MM.1S (cell line): Measurements from ENCODE around the gene STRIT1.

ENCODE experiments used
- EZH2 ChIP-seq: fragments of 300-600 bp; sonication (generic); optimal IDR thresholded peaks from 2 replicates; pipeline ENCODE3; 2017; ENCODE audit warnings: low read depth, mild to moderate bottlenecking, antibody characterized with exemption, low read length, mixed read lengths
- TF ChIP-seq, protein P1 (sequence below): fragments of 300-600 bp; sonication (generic); IDR thresholded peaks from 2 replicates; pipeline ENCODE4 v1.5.1; 2016; ENCODE audit warnings: antibody characterized with exemption, low read length, mixed read lengths

DNA sequence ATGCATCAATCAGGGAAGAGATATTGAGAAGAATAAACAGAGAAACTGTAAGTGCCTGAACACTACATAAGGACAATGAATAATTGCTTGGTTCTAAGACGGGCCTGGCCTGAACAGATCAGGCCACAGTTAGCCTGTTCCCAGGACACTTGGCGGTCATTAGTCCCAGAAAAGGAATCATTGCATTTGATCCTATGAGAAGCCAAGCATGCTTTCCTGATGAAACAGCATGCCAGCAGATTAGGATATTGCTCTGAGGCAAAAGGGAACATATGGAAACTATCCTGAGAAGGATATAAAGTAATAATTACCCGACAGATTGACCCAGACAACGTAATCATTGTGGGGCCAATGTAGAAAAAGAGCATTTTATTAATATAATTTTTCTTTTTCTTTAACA, 51.9 kb downstream of the STRIT1 start:
- TF ChIP-seq, protein P1, sequence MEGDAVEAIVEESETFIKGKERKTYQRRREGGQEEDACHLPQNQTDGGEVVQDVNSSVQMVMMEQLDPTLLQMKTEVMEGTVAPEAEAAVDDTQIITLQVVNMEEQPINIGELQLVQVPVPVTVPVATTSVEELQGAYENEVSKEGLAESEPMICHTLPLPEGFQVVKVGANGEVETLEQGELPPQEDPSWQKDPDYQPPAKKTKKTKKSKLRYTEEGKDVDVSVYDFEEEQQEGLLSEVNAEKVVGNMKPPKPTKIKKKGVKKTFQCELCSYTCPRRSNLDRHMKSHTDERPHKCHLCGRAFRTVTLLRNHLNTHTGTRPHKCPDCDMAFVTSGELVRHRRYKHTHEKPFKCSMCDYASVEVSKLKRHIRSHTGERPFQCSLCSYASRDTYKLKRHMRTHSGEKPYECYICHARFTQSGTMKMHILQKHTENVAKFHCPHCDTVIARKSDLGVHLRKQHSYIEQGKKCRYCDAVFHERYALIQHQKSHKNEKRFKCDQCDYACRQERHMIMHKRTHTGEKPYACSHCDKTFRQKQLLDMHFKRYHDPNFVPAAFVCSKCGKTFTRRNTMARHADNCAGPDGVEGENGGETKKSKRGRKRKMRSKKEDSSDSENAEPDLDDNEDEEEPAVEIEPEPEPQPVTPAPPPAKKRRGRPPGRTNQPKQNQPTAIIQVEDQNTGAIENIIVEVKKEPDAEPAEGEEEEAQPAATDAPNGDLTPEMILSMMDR = no peak
- no peak for TF ChIP-seq EZH2
